Measurements from ENCODE around the gene NBAS.
A peak's percentile ranks its signal among the peaks of the same experiment; 100 is the strongest.

Gene NBAS

DNA sequence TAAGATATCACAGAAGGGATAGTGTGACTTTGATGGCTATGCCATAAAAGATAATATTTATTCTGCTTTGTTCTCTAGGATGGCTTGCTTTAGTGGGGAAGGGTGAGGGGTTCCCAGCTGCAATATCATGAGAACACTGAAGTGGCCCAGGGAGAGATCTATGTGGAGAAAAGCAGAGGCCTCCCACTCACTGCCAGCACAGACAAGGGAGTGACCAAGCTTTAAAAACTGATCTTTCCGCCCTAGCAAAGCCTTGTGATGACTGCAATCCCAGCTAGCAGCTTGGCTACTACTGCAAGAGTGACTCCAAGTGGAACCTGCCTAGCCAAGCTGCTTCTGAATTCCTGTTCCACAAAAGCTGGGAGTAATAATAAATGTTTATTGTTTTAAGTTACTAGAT, 22.7 kb upstream of the NBAS start:
- POLR2A ChIA-PET = no interaction called here
- CTCF ChIA-PET = interaction anchor here (14.2 kb wide), 1 partner anchor 9 kb away, joined by 150 read pairs; no protein-coding TSS in a partner anchor

DNA sequence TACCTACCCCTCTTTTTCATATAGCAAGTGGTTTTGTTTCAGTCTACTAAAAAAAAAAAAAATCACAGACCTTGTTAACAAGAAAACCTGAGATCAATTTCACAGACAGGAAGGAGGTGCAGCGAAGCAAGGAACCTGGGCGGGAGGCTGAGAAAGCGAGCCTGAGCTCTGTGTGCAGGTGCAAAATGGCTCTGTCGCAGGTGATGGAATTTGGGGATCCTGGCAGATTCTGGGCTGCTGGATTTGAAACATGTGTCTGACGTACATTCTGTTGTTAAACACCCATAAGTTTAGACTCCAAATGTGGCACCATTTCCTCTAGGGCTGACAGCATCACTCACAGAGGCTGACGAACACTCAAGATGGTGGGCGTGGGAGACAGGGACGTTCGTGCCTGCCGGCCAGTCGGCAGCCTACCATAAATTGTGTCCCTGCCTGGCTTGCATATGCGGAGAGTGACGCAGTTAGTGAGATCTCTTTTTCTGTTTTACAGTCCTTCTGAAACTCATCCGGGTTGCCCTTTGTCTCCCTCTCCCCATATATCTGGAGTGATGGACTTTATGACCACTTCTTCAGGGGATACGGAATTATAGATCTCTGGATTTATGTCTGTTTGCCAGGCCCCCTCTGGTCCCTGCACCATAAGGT, 21.7 kb upstream of the NBAS start:
- no peak for DNase-seq (ENCODE audit: extremely low spot score)
- TF ChIP-seq, protein P1, sequence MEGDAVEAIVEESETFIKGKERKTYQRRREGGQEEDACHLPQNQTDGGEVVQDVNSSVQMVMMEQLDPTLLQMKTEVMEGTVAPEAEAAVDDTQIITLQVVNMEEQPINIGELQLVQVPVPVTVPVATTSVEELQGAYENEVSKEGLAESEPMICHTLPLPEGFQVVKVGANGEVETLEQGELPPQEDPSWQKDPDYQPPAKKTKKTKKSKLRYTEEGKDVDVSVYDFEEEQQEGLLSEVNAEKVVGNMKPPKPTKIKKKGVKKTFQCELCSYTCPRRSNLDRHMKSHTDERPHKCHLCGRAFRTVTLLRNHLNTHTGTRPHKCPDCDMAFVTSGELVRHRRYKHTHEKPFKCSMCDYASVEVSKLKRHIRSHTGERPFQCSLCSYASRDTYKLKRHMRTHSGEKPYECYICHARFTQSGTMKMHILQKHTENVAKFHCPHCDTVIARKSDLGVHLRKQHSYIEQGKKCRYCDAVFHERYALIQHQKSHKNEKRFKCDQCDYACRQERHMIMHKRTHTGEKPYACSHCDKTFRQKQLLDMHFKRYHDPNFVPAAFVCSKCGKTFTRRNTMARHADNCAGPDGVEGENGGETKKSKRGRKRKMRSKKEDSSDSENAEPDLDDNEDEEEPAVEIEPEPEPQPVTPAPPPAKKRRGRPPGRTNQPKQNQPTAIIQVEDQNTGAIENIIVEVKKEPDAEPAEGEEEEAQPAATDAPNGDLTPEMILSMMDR (IDR thresholded peaks at IDR 0.05; ENCODE audit: control extremely low read depth, extremely low read depth, low read depth, missing control alignments) = no peak
- POLR2A ChIA-PET = no interaction called here
- CTCF ChIA-PET = no interaction called here

More for the DNA sequence above, 22.7 kb upstream of the NBAS start:
- no peak for DNase-seq (ENCODE audit: extremely low spot score)
- TF ChIP-seq, protein P1 (IDR thresholded peaks at IDR 0.05; ENCODE audit: control extremely low read depth, extremely low read depth, low read depth, missing control alignments) = no peak

DNA sequence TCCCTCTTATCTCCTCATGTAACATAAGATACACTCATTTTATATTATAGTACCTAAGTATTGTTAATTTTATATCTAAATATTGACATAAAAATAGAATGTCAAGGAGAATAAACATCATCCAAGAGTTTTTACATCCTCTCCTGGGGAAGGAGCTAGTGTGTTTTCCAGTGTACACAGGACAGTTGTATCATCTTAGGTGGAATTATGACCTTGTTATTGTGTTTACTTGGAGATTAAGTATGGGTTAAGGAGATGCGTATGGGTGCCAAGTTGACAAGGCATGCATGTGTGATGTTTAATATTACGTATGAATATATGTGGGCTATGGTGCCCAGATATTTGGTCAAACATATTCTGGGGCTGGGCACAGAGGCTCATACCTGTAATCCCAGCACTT, 19.3 kb upstream of the NBAS start:
- POLR2A ChIA-PET = no interaction called here
- TF ChIP-seq, protein P1 (IDR thresholded peaks at IDR 0.05; ENCODE audit: control extremely low read depth, extremely low read depth, low read depth, missing control alignments) = no peak
- CTCF ChIA-PET = interaction anchor here (1.2 kb wide), 1 partner anchor 9 kb away, joined by 3 read pairs; no protein-coding TSS in a partner anchor
- no peak for DNase-seq (ENCODE audit: extremely low spot score)

DNA sequence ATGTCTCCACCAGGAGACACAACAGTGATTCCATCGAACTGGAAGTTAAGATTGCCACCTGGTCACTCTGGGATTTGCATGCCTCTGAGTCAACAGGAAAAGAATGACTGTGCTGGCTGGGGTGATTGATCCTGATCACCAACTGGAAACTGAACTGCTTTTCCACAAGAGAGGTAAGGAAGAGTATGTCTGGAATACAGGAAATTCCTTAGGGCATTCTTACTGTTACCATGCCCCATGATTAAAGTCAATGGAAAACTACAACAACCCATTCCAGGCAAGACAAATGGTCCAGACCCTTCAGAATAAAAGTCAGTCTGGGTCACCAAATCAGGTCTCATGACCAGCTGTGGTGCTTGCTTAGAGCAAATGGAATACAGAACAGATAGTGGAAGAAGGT, 18.5 kb upstream of the NBAS start:
- POLR2A ChIA-PET = no interaction called here
- no peak for DNase-seq (ENCODE audit: extremely low spot score)
- CTCF ChIA-PET = interaction anchor here (1.2 to 9.8 kb wide), 2 partner anchors 9 to 11 kb away, joined by 3 to 150 read pairs; partner anchors contain the start of gene DDX1
- TF ChIP-seq, protein P1 (IDR thresholded peaks at IDR 0.05; ENCODE audit: control extremely low read depth, extremely low read depth, low read depth, missing control alignments) = no peak

DNA sequence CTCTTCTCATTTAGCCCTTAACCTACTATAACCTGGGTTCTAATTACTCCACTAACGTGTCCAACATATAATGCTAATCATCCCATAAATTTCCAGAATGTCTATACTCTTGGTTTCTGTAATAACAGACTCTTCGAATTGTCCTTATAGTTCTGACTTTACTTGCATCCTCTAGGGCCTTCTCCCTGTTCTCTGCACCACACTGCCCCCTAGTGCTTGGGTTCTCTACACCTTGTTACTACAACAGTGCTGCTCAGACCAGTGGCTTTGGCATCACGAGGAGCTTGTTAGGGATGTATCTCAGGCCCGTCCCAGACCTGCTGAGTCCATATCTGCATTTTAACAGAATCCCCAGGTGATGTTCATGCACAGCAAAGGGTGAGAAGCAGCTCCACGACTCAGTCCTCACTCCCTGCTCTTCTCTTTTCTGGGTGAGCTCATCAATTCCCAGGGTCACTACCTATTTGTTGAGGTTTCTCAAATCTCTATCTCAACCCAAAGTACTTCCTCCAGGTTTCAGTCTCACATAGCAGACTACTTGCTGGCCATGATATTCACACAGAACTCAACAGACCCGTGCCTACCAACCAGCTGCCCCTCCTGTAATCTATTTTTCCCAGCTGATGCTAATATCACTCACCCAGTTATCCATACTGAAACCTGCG, 16.1 kb upstream of the NBAS start:
- ChIA-PET POLR2A (no interaction called here), CTCF (interaction anchor here (0.6 to 9.8 kb wide), 42 partner anchors 10 to 1150 kb away, joined by 3 to 150 read pairs (median 4); partner anchors contain the start of genes DDX1 and NBAS)
- TF ChIP-seq, protein P1 (IDR thresholded peaks at IDR 0.05; ENCODE audit: control extremely low read depth, extremely low read depth, low read depth, missing control alignments) = peak; percentile 93
- DNase-seq (ENCODE audit: extremely low spot score) = peak; percentile 65

DNA sequence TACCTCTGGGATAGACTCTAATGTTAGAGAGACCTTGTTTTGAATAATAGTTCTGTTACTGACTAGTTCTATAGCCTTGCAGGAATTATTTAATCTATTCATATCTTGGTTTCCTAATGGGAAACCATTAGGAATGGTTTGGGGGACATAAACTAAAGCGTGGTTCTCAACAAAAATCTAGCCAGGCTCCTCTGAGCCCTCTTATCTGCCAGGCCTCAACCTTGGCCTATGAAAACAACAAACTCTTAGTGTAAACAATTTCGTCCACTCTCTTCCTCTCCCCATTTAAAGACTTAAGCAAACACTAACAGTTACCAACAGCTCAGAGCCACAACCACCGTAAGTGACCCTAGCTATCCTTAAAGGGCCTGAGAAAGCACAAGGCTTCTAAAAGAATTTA, 10.6 kb upstream of the NBAS start:
- ChIA-PET CTCF (interaction anchor here (0.9 to 9.8 kb wide), 4 partner anchors 10 to 669 kb away, joined by 3 to 150 read pairs (median 6); partner anchors contain the start of genes DDX1 and NBAS), POLR2A (no interaction called here)
- DNase-seq (ENCODE audit: extremely low spot score) = no peak
- TF ChIP-seq, protein P1 (IDR thresholded peaks at IDR 0.05; ENCODE audit: control extremely low read depth, extremely low read depth, low read depth, missing control alignments) = no peak

Measured in GM10248 (cell line).